Activated CD4-positive, CD25-positive, alpha-beta regulatory T cell treated with anti-CD3 and anti-CD28 coated beads, Interleukin-2, amount 50 U/mL, for 24 hours (primary cell): Measurements from ENCODE around the gene FAM131C.
"Not testable (repeated sequence)": the region's sequence is repeated elsewhere in the genome, so short reads cannot be mapped to it uniquely, and the experiment has no call there.

ENCODE experiments used
- ATAC-seq, 2 donors: fragments of 150-1000 bp; cut with Tn5 transposase; one replicate each; pipeline ENCODE4 v1.10.0; 2021; ENCODE audit warnings: mild to moderate bottlenecking in 1 of 2, moderate library complexity in 1 of 2

The FAM131C gene

DNA sequence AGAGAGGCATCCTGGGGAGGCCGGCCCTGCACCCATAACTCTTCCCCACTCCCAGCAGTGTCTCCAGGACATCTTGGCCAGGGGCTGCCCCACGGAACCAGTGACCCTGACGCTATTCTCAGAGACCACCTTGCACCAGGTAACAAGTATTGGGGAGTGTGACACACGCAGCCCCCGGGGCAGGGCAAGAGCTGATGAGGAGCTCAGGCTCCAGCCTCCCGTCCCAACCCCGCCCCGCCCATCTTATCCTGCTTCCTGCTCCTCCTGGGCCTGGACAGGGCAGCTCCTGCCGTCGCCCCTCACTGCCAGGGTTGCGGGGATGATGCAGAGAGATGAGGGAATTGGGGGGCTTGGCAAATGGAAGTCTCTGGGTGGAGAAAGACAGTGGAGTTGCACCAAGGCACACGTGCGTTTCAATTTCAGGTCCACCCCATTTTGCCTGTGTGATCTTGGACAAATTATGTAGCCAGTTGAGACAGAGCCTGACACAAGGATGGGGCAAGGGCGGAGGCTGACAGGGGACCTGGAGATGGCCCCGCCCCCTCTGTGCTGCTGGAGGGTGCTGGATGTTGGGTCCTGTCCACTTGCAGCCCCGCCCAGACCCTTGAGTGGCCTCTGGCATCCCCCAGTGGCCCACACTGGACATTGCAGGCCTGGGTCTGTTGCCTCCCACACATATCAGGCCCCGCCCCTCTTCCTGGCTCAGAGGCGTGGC lies 40.9 kb downstream of the FAM131C start:
- peak; percentile 69 to 74 for ATAC-seq

DNA sequence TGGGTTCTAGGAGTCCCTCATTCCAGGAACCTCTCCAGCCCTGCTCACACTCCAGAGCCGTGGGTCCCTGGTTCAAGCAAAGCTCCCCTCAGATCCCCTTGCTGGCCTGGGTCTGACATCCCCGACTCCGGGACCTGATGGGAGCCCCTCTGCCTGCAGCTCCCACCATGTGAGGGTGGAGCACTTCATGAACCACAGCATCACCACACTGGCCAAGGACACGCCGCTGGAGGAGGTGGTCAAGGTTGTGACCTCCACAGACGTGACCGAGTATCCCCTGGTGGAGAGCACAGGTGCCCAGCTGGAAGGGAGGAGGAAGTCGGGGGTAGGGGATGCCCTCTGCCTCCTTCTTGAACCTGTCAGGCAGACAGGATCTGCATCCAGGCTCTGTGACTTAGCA lies 41.9 kb downstream of the FAM131C start:
- no peak for ATAC-seq

DNA sequence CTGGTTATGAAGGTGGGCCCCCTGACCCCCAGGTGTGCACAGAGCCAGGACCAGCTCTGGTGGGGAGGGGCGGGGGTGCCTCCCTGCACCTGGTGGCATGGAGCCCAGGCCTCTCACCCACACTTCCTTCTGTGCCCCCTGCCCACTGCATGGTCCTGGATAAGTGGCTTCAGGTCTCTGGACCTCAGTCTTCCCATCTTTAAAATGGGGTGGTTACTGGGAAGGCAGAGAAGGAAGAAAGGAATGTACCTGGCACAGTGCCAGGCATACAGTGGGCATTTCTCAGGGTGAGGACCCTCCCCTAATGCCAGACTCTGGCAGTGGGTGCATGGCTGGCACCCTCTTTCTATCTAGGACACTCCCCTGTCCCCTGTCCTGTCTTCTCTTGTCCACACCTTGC lies 44.2 kb downstream of the FAM131C start:
- no peak for ATAC-seq

DNA sequence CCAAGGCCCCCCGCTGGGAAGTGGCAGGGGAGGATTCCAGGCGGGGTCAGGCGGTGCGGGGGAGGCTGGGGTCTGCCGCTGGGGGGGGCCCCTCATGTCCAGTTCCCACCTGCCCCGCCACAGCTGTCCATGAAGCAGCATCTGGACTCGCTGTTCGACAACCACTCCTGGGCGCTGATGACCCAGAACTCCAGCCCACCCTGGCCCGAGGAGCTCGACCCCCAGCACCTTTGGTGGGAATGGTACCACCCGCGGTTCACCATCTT lies 44.5 kb downstream of the FAM131C start:
- not testable (repeated sequence) for ATAC-seq

DNA sequence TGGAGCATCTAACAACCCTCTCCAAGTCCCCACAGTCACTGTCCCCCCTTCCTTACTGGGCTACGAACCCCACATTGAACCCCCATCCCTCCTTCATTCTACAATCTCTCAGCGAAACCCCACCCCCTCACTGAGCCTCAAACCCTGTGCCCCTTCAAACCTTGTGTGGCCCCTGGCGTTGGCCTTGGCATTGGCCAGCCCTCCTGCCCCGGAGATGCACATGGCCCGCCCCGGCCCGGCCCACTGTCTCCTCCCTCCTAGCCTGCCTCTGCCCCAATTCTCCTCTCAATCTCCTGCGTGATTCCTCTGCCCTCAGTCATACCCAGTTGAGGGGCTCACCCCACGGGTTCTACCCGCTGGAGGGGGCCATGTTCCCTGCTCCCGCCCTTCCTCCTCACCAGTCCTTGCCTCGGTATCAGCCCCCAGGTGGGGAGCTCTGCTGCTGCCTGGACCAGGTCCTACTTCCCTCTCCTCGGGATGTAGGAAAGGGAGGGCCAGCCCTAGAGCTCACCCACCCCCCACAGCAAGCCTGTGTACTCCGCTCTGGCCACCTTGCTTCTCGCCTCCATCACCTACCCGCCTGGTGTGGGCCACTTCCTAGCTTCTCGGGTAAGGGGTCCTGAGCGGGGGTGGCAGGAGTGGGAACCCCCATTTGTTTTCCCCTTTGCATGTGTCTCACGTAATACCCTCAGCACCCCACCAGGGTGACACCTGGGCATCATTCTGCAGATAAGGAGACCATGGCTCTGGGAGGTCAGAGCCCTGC lies 45.0 kb downstream of the FAM131C start:
- no peak for ATAC-seq

DNA sequence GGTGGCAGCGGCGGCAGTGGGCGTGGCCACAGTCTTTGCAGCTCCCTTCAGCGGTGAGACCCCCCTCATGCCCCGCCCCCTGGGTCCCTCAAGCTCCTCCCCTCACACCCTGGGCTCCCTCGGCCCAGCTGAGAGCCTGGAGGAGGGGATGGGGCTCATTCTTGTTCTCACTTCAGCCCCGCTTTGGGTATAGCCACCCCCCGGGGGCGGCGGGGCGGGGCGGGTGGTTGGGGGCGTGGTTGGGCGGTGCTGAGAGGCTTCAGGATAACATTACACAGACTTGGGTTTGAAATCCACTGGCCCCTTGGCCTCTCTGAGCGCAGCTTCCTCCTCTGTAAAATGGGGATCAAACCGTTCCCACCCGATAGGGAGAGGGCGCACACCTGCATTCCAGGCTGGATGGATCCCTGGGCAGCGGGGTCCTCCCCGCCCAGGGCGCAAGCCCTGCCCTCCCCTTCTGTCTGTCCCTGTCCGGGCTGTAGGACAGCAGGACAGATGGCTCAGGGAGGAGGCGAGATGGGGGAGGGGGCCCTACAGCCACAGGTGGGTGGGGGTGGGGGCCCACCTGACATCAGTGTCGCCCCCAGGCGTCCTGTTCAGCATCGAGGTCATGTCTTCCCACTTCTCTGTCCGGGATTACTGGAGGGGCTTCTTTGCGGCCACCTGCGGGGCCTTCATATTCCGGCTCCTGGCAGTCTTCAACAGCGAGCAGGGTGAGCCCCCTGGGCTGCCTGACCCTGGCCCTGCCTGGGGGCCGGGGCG lies 46.5 kb downstream of the FAM131C start:
- ATAC-seq: peak in 1 of 2 donors; percentile 39

DNA sequence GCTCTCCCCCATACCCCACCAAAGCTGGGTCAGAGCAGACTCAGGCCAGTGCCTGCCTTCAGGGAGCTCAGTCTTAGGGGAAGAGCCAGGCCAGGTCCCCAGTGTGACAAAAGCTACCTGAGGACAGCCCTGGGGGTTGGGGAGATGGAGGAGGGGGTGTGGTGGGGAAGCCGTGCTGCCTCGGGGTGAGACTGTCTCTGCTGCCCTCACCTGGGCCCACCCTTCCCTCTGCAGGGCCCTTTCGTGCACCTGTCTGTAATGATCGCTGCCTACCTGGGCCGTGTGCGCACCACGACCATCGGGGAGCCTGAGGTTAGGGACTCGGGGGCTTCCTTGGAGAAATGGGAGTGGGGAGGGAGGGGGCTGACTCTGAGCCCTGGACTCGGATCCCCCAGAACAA lies 47.1 kb downstream of the FAM131C start:
- not testable (repeated sequence) for ATAC-seq

DNA sequence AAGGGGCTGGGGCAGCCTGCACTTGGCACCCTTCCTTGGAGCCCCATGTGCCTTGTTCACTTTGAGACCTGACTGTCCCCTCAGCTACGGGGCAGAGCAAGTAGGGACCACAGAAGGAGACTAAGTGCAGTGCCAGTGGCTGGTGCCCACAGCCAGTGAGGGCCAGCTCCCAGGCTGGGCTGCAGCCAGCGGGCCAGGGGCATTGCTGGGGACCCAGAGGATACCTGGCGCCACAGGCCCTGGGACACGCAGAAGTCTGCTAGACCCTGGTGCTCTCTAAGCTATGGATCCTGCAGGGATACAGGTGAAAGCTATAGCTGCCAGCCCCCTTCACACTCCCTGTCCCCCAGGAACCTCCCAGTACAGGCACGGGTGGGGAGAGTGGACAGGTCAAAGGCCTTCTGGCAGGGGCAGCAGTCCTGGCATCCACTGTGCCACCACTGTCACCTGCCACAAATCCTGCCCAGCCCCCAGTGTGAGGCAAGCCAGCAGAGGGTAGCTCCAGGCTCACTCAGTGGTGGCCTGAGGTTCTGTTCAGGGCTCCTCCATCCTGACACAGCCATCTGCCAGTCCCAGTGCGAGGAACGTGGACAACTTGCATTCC lies 50.3 kb downstream of the FAM131C start:
- ATAC-seq: no peak

DNA sequence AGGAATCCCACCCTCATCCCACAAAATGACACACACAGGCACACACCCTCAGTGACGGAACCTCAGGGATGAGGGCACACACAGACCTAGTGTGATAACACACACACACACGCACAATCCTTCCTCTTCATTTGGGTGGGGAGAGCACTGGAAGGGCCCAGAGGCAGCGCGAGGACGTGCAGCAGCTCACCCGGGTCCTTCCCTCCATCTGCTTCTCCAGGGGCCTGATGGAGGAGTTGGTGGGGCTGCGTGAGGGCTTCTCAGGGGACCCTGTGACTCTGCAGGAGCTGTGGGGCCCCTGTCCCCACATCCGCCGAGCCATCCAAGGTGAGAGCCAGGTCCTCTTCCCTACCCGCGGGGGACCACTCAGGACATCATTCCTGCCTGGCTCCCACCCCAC lies 51.1 kb downstream of the FAM131C start:
- ATAC-seq: no peak

DNA sequence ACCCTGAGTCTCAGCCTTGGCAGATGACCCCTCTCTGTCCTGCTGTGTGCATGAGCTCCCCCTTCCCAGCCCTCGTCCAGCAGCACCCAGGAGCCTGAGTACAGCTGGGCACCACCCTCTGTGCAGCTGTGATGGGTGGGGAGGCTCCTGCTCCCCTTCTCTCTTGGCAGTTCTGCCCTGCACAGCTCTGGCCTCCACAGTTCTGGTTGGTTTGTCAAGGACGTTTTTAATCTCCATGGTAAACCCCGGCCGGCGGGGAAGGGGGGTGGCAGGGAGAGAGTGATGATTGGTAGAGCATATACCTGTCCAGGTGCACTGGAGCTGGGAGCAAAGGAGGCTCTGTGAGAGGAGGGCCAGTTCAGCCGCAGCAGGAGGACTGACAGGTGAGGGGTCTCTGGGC lies 51.8 kb downstream of the FAM131C start, which contains the start of gene CLCNKA:
TSS of gene CLCNKA (plus strand) at position 356 of the 400 bp plus-strand sequence. CDS start 584 bp downstream, outside the sequence.
- no peak for ATAC-seq

DNA sequence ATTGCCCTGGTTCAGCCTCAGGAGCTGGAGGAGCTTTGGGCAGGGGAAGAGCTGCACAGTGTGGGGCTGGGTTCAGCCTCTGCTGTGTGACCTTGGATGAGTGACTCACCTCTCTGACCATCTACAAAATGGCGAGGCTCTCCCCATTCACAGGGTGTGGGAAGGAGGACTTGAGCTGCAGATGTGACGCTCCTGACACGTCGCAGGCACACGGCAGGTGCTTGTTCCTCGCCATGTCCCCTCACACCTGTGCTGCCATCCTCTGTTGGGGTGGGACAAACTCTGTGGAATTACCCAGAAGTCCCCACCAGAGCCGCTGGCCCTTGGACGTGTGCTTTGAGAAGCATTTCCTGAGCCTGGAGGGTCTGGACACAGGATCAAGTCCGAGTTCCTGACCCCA lies 52.6 kb downstream of the FAM131C start:
- not testable (repeated sequence) for ATAC-seq

DNA sequence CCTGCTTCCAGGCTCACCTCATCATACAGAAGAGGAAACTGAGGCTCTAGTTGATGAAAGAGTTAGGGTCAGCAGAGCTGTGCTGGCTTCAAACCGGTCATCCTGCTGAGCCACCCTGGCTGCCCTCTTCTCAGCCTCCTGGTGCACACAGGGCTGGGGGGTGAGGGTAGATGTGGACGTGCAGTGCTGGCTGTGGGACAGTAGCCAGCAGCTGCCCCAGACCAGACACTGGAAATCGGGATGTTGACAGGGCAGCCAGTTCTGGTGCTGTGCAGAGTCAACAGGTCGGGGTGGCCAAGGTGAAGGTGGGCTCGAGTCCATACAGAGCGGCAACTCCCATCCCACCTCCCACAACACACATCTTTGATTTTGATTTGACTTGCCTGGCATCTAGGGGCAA lies 53.1 kb downstream of the FAM131C start:
- no peak for ATAC-seq

DNA sequence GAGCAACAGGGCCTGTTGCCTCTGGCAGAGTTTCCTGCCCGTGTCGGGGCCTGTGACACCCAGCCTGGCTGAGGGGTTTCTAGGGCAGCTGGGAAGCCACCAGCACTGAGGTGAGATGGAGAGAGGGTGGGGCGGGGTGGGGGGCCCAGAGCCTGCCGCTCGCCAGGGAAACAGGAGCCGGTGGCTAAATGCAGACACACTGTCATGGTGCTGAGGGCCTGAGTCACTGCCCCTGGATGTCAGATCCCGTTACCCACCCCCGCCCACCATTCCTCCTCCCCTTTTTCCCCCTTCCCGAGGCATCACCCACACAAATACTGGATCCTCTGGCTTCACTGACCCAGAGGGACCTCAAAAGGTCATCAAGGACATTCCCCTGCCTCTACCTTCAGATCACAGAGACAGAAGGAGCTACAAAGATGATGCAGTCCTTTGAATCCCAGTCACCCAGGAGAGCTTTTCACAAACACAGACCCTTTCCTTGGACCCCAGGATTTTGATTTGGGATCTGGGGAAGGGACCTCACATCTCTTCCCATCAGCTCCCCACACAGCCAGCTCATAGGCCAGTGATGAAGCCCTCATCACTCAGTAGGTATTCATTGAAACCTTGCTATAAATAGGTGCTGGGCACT lies 53.7 kb downstream of the FAM131C start:
- ATAC-seq: no peak

DNA sequence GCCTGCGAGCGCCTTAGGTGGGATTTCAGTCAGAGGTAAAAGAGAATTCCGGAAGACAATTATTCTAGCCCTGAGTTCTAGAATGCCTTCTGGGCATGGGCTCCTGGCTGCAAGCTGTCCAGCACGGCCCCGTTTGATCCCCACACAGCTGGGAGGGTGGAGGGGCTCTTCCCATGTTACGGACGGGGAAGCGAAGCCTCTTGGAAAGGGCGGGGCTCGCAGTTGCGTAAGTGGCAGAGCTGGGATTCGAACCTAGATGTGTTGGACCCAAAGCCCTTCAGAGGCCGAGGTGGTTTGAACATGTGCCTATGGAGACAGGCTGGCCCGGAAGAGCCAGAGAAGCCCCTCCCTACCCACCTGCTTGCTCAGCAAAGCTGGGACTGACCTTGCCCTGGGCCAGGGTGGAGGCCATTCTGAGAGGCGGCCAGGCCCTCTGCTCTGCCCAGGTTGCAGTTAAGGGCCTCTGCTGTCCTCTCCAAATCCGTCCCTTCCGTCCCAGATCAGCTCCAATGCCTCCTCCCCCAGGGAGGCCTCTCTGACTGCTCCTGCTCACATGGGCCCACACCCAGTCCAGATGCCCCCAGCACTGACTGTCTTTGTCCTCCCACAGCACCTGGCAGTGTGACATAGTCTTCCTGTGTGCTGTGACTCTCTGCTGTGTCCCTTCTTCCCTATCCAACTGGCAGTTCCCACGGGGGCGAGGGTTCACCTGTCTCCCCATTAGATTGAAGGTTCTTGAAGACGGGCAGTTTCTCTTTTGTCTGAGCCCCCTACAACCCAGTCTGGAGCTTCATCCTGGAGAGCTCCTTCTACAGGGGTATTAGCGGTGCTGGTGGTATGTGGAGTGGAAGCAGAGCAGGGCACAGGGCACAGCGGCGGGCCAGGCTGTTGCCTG lies 54.5 kb downstream of the FAM131C start:
- ATAC-seq: no peak

DNA sequence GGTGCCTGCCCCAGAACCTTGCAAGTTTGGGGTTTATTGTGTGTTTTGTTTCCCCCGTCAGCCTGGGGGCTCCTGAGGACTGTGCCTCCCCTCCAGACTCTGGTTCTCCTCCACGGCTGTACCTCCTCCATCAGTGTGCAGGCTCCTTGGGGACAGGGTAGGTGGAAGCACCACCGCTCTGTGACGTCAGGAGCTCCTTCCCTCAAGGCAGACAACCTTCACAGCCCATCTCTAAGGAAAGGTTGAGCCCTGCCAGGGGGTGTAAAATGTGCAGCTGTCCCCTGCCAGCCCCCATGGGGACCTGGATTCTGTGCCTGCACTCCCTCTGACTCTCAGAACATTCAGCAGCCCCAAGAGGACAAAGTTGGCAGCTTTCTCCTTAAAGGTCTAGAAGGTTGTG lies 55.1 kb downstream of the FAM131C start:
- no peak for ATAC-seq

DNA sequence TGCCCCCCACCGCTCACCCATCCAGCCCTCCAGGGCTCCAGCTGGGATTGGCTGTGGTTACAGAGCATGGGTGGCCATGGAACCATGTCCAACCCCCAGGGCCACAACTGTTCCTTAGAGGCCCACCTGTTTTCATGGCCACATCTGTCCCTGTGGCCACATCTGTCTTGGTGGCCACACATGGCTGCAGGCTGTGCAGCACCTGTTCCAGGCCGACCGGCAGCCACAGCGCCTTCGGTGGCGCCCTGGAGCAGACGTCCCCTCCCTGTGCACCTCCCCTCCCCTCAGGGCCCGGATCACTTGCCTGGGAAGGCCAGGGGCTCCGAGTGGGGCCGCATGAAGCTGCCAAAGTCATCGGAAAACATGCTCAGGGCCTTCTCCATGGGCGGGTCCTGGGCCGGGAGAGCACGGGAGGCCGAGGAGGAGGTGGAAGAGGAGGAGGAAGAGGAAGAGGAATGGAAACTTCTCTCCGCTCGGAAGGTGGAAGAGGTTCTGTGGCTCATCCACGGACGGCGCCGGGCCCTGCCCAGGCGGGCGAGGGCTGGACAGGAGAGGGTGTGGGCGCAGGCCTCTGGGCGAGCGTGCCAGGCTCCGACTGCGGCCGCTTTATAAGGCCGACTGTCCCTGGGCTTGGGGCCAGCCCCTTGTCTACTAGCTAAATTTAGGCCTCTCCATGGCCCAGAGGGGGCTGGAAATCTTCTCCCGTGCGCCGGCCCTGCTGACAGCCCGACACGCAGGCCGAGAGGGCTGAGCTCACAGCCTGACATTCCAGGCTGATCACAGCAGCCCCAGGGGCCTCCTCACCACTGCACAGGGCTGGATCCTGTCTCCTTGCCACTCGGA lies 55.8 kb downstream of the FAM131C start, which contains the start of gene HSPB7:
TSS of gene HSPB7 (minus strand) at position 583 of the 843 bp plus-strand sequence. CDS start at position 503, 80 bp downstream.
- no peak for ATAC-seq

DNA sequence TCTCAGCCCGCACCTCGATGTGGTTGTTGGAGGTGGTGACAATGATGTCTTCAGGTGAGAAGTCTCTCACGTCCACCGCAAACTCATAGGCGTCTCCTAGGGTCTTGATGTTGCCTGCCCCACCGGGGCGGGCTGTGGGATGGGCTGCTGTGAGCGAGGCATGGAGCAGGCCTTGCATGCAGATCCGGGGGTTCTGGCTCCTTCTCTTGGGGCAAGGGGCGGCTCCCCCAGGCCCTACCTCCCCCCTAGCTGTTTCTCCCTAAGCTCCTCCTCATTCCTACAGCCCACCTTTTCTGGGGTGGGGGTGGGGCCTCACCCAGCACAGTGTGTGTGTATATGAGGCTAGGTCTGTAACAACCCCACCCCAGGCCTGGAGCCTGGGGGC lies 56.4 kb downstream of the FAM131C start:
- no peak for ATAC-seq

DNA sequence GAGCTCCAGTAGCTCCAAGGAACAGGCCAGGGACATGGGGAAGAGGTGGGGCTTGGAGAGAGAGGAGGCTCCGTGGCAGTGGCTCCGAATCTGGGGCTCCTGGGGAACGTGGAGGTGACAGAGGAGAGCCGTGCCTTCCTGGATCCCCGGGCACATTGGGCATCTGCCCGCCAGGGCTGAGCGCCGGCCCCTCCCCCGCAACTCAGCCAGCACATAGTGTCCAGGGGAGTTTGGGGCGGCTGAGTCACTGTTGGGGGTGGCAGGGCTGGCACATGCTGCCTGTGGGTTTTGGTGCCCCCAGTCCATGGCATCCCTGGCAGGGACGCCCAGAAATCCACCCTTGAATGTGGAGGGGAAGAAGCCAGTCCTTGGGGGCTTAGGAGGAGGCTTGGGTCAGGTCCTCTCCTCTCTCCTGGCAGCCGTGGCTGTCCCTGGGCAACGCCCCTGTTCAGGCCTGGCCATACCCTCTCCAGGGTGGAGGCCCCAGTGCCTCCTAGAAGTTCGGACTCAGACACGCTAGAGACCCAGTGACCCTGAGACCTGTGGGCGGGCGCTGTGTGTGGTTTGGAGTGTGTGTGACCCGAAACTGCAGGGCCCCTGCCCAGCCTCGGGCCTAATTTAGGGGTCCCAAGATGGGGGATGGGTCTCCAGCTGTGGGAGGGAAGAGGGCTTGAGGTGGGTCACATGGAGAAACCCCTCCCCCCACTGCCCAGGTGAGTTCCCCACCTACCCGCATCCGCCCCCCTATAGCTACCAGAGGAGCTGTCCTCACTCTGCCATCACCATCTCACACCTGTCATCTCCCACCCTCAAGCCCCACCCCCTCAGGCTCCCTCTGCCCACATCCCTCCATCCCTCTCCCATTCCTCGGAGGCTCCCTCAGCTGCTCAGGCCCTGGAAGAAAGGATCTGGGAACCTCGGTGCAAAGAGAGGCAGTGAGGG lies 57.2 kb downstream of the FAM131C start:
- no peak for ATAC-seq

DNA sequence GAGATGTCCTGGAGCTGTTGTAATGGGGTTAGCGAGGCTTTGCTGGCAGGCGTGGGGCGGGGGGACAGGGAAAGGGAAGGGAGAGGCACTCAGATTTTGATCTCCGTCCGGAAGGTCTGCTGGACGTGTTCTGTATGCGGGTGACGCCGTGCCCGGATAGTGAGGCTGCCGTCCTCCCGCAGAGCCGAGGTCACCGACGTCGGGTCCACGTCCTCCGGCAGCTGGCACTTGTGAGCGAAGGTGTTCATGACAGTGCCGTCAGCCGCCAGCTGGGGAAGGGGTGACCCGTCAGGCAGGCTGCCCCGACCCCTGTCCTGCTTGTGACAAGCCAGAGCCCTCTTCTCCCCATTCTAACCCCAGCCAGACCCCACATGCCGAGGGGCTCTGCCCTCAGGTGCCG lies 58.0 kb downstream of the FAM131C start:
- no peak for ATAC-seq
